SH-SY5Y (cell line): Measurements from ENCODE around the gene MALRD1.

Source experiments
- GATA2 ChIP-seq: IDR thresholded peaks from 2 replicates; pipeline ENCODE4 v1.6.1; 2011; ENCODE audit warnings: mild to moderate bottlenecking, low read depth, low read length
- GATA3 ChIP-seq: IDR thresholded peaks from 2 replicates; pipeline ENCODE4 v1.6.1; 2011; ENCODE audit warnings: low read depth, mild to moderate bottlenecking, low read length, moderate library complexity

DNA sequence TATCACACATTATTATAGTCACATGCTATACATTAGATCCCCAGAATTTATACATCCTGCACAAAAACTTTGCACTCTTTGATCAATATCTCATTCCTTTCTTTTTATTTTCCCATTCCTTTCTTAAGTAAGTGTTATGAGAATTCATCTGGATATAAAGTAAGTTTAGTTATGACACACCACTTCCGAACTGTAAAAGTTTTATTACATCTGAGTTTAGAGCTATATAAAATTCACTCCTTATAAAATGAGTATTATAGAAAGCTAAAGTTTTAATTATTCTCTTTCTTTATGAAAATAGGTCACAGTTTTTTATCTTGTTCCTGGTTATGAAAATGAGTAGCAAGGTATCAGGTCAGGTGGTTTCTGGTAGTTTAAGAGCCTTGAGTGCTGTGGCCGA lies 683.0 kb downstream of the MALRD1 start:
- TF ChIP-seq GATA2, result no peak
- TF ChIP-seq GATA3, result no peak
